SK-N-SH treated with all-trans-retinoic acid at 6 μM for 48 hours (cell line): ENCODE results near the gene PNPLA6.

Source experiments
- ATAC-seq: fragments of 200-7000 bp; cut with Tn5 transposase; 3 replicates; pipeline ENCODE4 v1.9.1; 2020; ENCODE audit warnings: mild to moderate bottlenecking, moderate library complexity
- ARNTL ChIP-seq: fragments of 450-650 bp; formaldehyde crosslinking; IDR thresholded peaks from 2 replicates; pipeline ENCODE4 v1.5.0; 2020; ENCODE audit warnings: low read depth, mild to moderate bottlenecking, moderate library complexity, borderline replicate concordance
- BACH2 ChIP-seq: fragments of 250-450 bp; sonication (Bioruptor Pico); IDR thresholded peaks from 2 replicates; pipeline ENCODE4 v1.9.0; 2021; ENCODE audit warnings: mild to moderate bottlenecking, borderline replicate concordance
- CREB5 ChIP-seq: fragments of 250-450 bp; sonication (Bioruptor Pico); IDR thresholded peaks from 2 replicates; pipeline ENCODE4 v1.5.1; 2020; ENCODE audit warnings: low read depth, mild to moderate bottlenecking, moderate library complexity
- CSDC2 ChIP-seq: fragments of 250-450 bp; sonication (Bioruptor Pico); IDR thresholded peaks from 2 replicates; pipeline ENCODE4 v1.5.0; 2020; ENCODE audit warnings: mild to moderate bottlenecking, moderate library complexity
- CSRNP3 ChIP-seq: fragments of 250-450 bp; sonication (Bioruptor Pico); IDR thresholded peaks from 2 replicates; pipeline ENCODE4 v1.5.1; 2021; ENCODE audit warnings: mild to moderate bottlenecking, moderate library complexity
- ESRRG ChIP-seq: fragments of 250-450 bp; sonication (Bioruptor Pico); IDR thresholded peaks from 2 replicates; pipeline ENCODE4 v1.6.1; 2021; ENCODE audit warnings: mild to moderate bottlenecking
- GLIS3 ChIP-seq: fragments of 250-450 bp; sonication (Bioruptor Pico); IDR thresholded peaks from 2 replicates; pipeline ENCODE4 v1.5.0; 2020; ENCODE audit warnings: mild to moderate bottlenecking, moderate library complexity
- ISL1 ChIP-seq: fragments of 250-450 bp; sonication (Bioruptor Pico); IDR thresholded peaks from 2 replicates; pipeline ENCODE4 v2.1.2; 2022; ENCODE audit warnings: mild to moderate bottlenecking, moderate library complexity
- OSR1 ChIP-seq: fragments of 250-450 bp; sonication (Bioruptor Pico); IDR thresholded peaks from 2 replicates; pipeline ENCODE4 v1.8.0; 2022; ENCODE audit warnings: moderate library complexity, mild to moderate bottlenecking, inconsistent platforms
- PATZ1 ChIP-seq: fragments of 250-450 bp; sonication (Bioruptor Pico); IDR thresholded peaks from 2 replicates; pipeline ENCODE4 v1.8.0; 2020; ENCODE audit warnings: mild to moderate bottlenecking, moderate library complexity, borderline replicate concordance
- POU6F1 ChIP-seq: fragments of 250-450 bp; sonication (Bioruptor Pico); IDR thresholded peaks from 2 replicates; pipeline ENCODE4 v1.8.0; 2021; ENCODE audit warnings: low read depth, mild to moderate bottlenecking, moderate library complexity, borderline replicate concordance
- PPARA ChIP-seq: fragments of 250-450 bp; sonication (Bioruptor Pico); IDR thresholded peaks from 2 replicates; pipeline ENCODE4 v1.5.0; 2020; ENCODE audit warnings: mild to moderate bottlenecking, borderline replicate concordance
- RARB ChIP-seq: fragments of 250-450 bp; sonication (Bioruptor Pico); IDR thresholded peaks from 2 replicates; pipeline ENCODE4 v1.8.0; 2021; ENCODE audit warnings: mild to moderate bottlenecking, moderate library complexity
- SNAI2 ChIP-seq: fragments of 250-450 bp; sonication (Bioruptor Pico); IDR thresholded peaks from 2 replicates; pipeline ENCODE4 v1.5.0; 2020; ENCODE audit warnings: mild to moderate bottlenecking, moderate library complexity
- TCF4 ChIP-seq: fragments of 250-450 bp; sonication (Bioruptor Pico); IDR thresholded peaks from 2 replicates; pipeline ENCODE4 v1.8.0; 2021; ENCODE audit warnings: mild to moderate bottlenecking, moderate library complexity, borderline replicate concordance
- TOX ChIP-seq: fragments of 250-450 bp; sonication (Bioruptor Pico); IDR thresholded peaks from 2 replicates; pipeline ENCODE4 v1.8.0; 2021; ENCODE audit warnings: mild to moderate bottlenecking, moderate library complexity, borderline replicate concordance
- ZC3H10 ChIP-seq: fragments of 250-450 bp; sonication (Bioruptor Pico); IDR thresholded peaks from 2 replicates; pipeline ENCODE4 v1.5.1; 2021; ENCODE audit warnings: mild to moderate bottlenecking, moderate library complexity
- ZFP3 ChIP-seq: fragments of 250-450 bp; sonication (Bioruptor Pico); IDR thresholded peaks from 2 replicates; pipeline ENCODE4 v1.5.0; 2020; ENCODE audit warnings: mild to moderate bottlenecking, moderate library complexity
- ZFP30 ChIP-seq: fragments of 450-650 bp; formaldehyde crosslinking; IDR thresholded peaks from 2 replicates; pipeline ENCODE4 v1.5.0; 2022; ENCODE audit warnings: mild to moderate bottlenecking, moderate library complexity
- ZNF565 ChIP-seq: fragments of 450-650 bp; formaldehyde crosslinking; conservative IDR thresholded peaks from 2 replicates; pipeline ENCODE4 v1.5.0; 2020; ENCODE audit warnings: low read depth, mild to moderate bottlenecking, moderate library complexity
- ZNF70 ChIP-seq: fragments of 450-650 bp; formaldehyde crosslinking; IDR thresholded peaks from 2 replicates; pipeline ENCODE4 v1.5.0; 2020; ENCODE audit warnings: mild to moderate bottlenecking, moderate library complexity
- ZNF8 ChIP-seq: fragments of 450-650 bp; formaldehyde crosslinking; IDR thresholded peaks from 2 replicates; pipeline ENCODE4 v1.5.0; 2020; ENCODE audit warnings: mild to moderate bottlenecking, moderate library complexity

The PNPLA6 gene

GRCh38 chr19:7522923-7523667, 12.4 kb upstream of the PNPLA6 start:
- TF ChIP-seq TCF4 (no peak), GLIS3 (CRISPR knock-in tag) (no peak), CSRNP3 (no peak), PATZ1 (no peak), ZC3H10 (CRISPR knock-in tag) (no peak), ZFP3 (CRISPR knock-in tag) (no peak), TOX (CRISPR knock-in tag) (no peak), ZNF70 (CRISPR knock-in tag) (no peak), ZFP30 (no peak), ESRRG (no peak), ZNF8 (CRISPR knock-in tag) (no peak), OSR1 (CRISPR knock-in tag) (no peak), CSDC2 (no peak)
- ATAC-seq: no peak; the same call in 1 of the 3 replicates

- TF ChIP-seq SNAI2 (no peak), PPARA (no peak), ZNF8 (CRISPR knock-in tag) (no peak), ZNF565 (CRISPR knock-in tag) (no peak), ZNF70 (CRISPR knock-in tag) (no peak), ZFP30 (no peak), RARB (CRISPR knock-in tag) (no peak), CSDC2 (no peak), POU6F1 (no peak), CREB5 (CRISPR knock-in tag) (no peak), ESRRG (no peak)
- TF ChIP-seq, all 23 proteins: peak for 0
- no peak for ATAC-seq
Measured at GRCh38 chr19:7524523-7524922, 11.0 kb upstream of the PNPLA6 start.

GRCh38 chr19:7524992-7525739, 10.4 kb upstream of the PNPLA6 start:
- ATAC-seq: no peak
- no peak for TF ChIP-seq POU6F1
- TF ChIP-seq ISL1 (CRISPR knock-in tag): no peak
- TF ChIP-seq RARB (CRISPR knock-in tag): no peak
- TF ChIP-seq OSR1 (CRISPR knock-in tag): no peak
- no peak for TF ChIP-seq ZFP3 (CRISPR knock-in tag)
- no peak for TF ChIP-seq TOX (CRISPR knock-in tag)
- TF ChIP-seq GLIS3 (CRISPR knock-in tag): no peak
- TF ChIP-seq ESRRG: no peak
- no peak for TF ChIP-seq TCF4
- no peak for TF ChIP-seq SNAI2
- TF ChIP-seq ZNF8 (CRISPR knock-in tag): no peak
- no peak for TF ChIP-seq ZNF70 (CRISPR knock-in tag)
- no peak for TF ChIP-seq ZNF565 (CRISPR knock-in tag)
- TF ChIP-seq BACH2 (CRISPR knock-in tag): no peak
- TF ChIP-seq ARNTL (CRISPR knock-in tag): no peak
- no peak for TF ChIP-seq CREB5 (CRISPR knock-in tag)
- no peak for TF ChIP-seq PPARA
- TF ChIP-seq CSRNP3: no peak
